Right lung (tissue), 5 donors: ENCODE data around the gene PLXNC1. TPM values are rescaled to one million over a fixed set of nuclear protein-coding genes. Genes with fewer than 3 reads are reported as not detected.
"Not testable (repeated sequence)": the region's sequence is repeated elsewhere in the genome, so short reads cannot be mapped to it uniquely, and the experiment has no call there.

Experiments used
- DNase-seq, 2 donors: peaks; one replicate each; pipeline ENCODE4 v3.0.0-alpha.2; 2013
- polyA plus RNA-seq, 5 donors: library from polyadenylated mRNA; unstranded; fragments of 120-200 nt; gene quantifications; one replicate each; pipeline versions ENCODE4 v1.2.1 to v1.2.3, GENCODE V29; 2013; ENCODE audit warnings: inconsistent platforms in 1 of 5, low replicate concordance in 1 of 5; ENCODE audit not compliant: insufficient read length in 5 of 5, insufficient read depth in 1 of 5

Gene PLXNC1
- polyA plus RNA-seq, 5 donors = 8.1 to 11.7 (median 10.0) TPM

- DNase-seq = peak in 1 of 2 donors; percentile 45
These were observed 141.3 kb downstream of the PLXNC1 start for GRCh38 chr12:94289461-94290312.

- peak in 1 of 2 donors; percentile 15 for DNase-seq
These were observed 142.0 kb downstream of the PLXNC1 start for GRCh38 chr12:94290353-94290752.

- DNase-seq = no peak
These were observed 148.8 kb downstream of the PLXNC1 start for GRCh38 chr12:94297096-94297699.

GRCh38 chr12:94297876-94298505, 149.6 kb downstream of the PLXNC1 start:
- DNase-seq = no peak

- no peak for DNase-seq
These were observed 151.5 kb downstream of the PLXNC1 start for GRCh38 chr12:94299846-94300245.

GRCh38 chr12:94304012-94304411, 155.6 kb downstream of the PLXNC1 start:
- no peak for DNase-seq

- DNase-seq = no peak
These were observed 156.2 kb downstream of the PLXNC1 start for GRCh38 chr12:94304566-94305061.

GRCh38 chr12:94305130-94305957, 157.0 kb downstream of the PLXNC1 start:
- DNase-seq = peak; percentile 5 to 14

- DNase-seq = no peak
These were observed 160.2 kb downstream of the PLXNC1 start for GRCh38 chr12:94308612-94309011.

GRCh38 chr12:94309373-94309772, 161.0 kb downstream of the PLXNC1 start:
- no peak for DNase-seq

GRCh38 chr12:94312378-94312777, 164.0 kb downstream of the PLXNC1 start:
- no peak for DNase-seq

- not testable (repeated sequence) for DNase-seq
These were observed 168.2 kb downstream of the PLXNC1 start for GRCh38 chr12:94316600-94316999.

- DNase-seq = no peak
These were observed 169.8 kb downstream of the PLXNC1 start for GRCh38 chr12:94318181-94318580.

- no peak for DNase-seq
These were observed 171.7 kb downstream of the PLXNC1 start for GRCh38 chr12:94320109-94320508.

- no peak for DNase-seq
These were observed 174.0 kb downstream of the PLXNC1 start for GRCh38 chr12:94322346-94322745.

GRCh38 chr12:94326234-94326633, 177.9 kb downstream of the PLXNC1 start:
- no peak for DNase-seq

- no peak for DNase-seq
These were observed 178.3 kb downstream of the PLXNC1 start for GRCh38 chr12:94326727-94327126.

- no peak for DNase-seq
These were observed 179.4 kb downstream of the PLXNC1 start for GRCh38 chr12:94327809-94328208.

GRCh38 chr12:94329366-94329765, 181.0 kb downstream of the PLXNC1 start:
- no peak for DNase-seq

GRCh38 chr12:94333396-94333795, 185.0 kb downstream of the PLXNC1 start:
- DNase-seq = no peak

GRCh38 chr12:94336211-94336925, 188.0 kb downstream of the PLXNC1 start:
- peak; percentile 12 to 26 for DNase-seq
